HepG2 (cell line): ENCODE results near the gene POLE3. TPM values are rescaled to one million over a fixed set of nuclear protein-coding genes. Genes with fewer than 3 reads are reported as not detected.
"Not testable (repeated sequence)": the region's sequence is repeated elsewhere in the genome, so short reads cannot be mapped to it uniquely, and the experiment has no call there.

Experiments used
- HMGXB4 ChIP-seq, 2 experiments: sonication (generic) in 1 of 2; formaldehyde crosslinking in 1 of 2; IDR thresholded peaks; 2 replicates each; pipeline versions ENCODE4 v1.4.0 to v1.6.1; 2018 to 2020; ENCODE audit warnings: missing genetic modification reagents in 2 of 2, borderline replicate concordance in 1 of 2, low read depth in 1 of 2, mild to moderate bottlenecking in 1 of 2, missing biosample characterization in 1 of 2
- PPARG ChIP-seq: conservative IDR thresholded peaks from 2 replicates; pipeline ENCODE4 v1.6.1; 2016; ENCODE audit warnings: missing biosample characterization, missing genetic modification reagents
- TCF12 ChIP-seq, 2 experiments: fragments of 450-650 bp in 1 of 2; sonication (generic) in 1 of 2; formaldehyde crosslinking in 1 of 2; IDR thresholded peaks; 2 replicates each; pipeline versions ENCODE4 v1.6.1 to v1.8.0; 2017 to 2022; ENCODE audit warnings: antibody characterized with exemption in 1 of 2, mild to moderate bottlenecking in 1 of 2, missing genetic modification reagents in 1 of 2, moderate library complexity in 1 of 2
- ZBTB7B ChIP-seq: sonication (generic); formaldehyde crosslinking; IDR thresholded peaks from 2 replicates; pipeline ENCODE4 v1.4.0; 2020; ENCODE audit warnings: missing genetic modification reagents
- ZFX ChIP-seq: sonication (generic); formaldehyde crosslinking; IDR thresholded peaks from 2 replicates; pipeline ENCODE4 v1.4.0; 2020; ENCODE audit warnings: mild to moderate bottlenecking, low read depth, missing genetic modification reagents, moderate library complexity
- ZFY ChIP-seq: sonication (generic); formaldehyde crosslinking; IDR thresholded peaks from 2 replicates; pipeline ENCODE4 v1.4.0; 2020; ENCODE audit warnings: missing genetic modification reagents
- ZNF580 ChIP-seq: IDR thresholded peaks from 2 replicates; pipeline ENCODE4 v1.6.1; 2016; ENCODE audit warnings: low read depth, borderline replicate concordance
- ZNF609 ChIP-seq: sonication (generic); formaldehyde crosslinking; IDR thresholded peaks from 2 replicates; pipeline ENCODE4 v1.4.0; 2020; ENCODE audit warnings: mild to moderate bottlenecking, missing genetic modification reagents, borderline replicate concordance
- ZNF687 ChIP-seq: sonication (generic); formaldehyde crosslinking; IDR thresholded peaks from 2 replicates; pipeline ENCODE4 v1.5.1; 2020; ENCODE audit warnings: mild to moderate bottlenecking, missing genetic modification reagents, moderate library complexity
- polyA plus RNA-seq, 8 experiments: library from polyadenylated mRNA; depleted of rRNA in 3 of 8; stranded (reverse) in 7 of 8; unstranded in 1 of 8; fragments of >200 nt; fragmentation: Illumina TruSeq in 4 of 8; extraction: Trizol in 4 of 8; gene quantifications; 2 replicates each; pipeline versions ENCODE4 v1.2.1 to v1.2.3, GENCODE V29; 2011 to 2016; ENCODE audit warnings: low read depth in 4 of 8, missing spikeins in 1 of 8, mixed read lengths in 1 of 8; ENCODE audit not compliant: insufficient read depth in 1 of 8
- total RNA-seq, 5 experiments: library from RNA; depleted of rRNA; stranded (reverse); fragments of >200 nt; fragmentation: Illumina TruSeq; extraction: Trizol; gene quantifications; 2 replicates each; pipeline ENCODE4 v1.2.3, GENCODE V29; 2016; ENCODE audit warnings: low read depth in 1 of 5
- TF ChIP-seq, protein P1 (sequence below): sonication (generic); formaldehyde crosslinking; conservative IDR thresholded peaks from 2 replicates; pipeline ENCODE4 v1.4.0; 2020; ENCODE audit warnings: mild to moderate bottlenecking, missing genetic modification reagents, moderate library complexity

POLE3 gene
- total and polyA plus RNA-seq, 2 of the 13 experiments (the other 11 are each of a cell fraction or from before 2014, with no cell fraction given), result 36.0 to 77.2 TPM

DNA sequence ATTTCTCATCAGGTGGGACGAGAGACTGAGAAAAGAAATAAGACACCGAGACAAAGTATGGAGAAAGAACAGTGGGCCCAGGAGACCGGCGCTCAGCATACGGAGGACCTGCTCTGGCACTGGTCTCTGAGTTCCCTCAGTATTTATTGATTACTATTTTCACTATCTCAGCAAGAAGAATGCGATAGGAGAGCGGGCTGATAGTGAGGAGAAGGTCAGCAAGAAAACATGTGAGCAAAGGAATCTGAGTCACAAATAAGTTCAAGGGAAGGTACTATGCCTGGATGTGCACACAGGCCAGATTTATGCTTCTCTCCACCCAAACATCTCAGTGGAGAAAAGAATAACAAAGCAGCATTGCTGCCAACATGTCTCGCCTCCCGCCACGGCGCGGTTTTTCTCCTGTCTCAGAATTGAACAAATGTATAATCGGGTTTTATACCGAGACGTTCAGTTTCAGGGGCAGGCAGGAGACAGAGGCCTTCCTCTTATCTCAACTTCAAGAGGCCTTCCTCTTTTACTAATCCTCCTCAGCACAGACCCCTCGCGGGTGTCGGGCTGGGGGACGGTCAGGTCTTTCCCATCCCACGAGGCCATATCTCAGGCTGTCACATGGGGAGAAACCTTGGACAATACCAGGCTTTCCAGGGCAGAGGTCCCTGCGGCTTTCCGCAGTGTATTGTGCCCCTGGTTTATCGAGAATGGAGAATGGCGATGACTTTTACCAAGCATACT, 31.2 kb downstream of the POLE3 start (continued):
- TF ChIP-seq ZNF609 (CRISPR knock-in tag) (peak; percentile 41; the same call in 1 of the 2 replicates), HMGXB4 (CRISPR knock-in tag; IDR thresholded peaks at IDR 0.05; ENCODE audit: borderline replicate concordance in 1 of 2, low read depth in 1 of 2) (0 out of 4 replicates have a peak, but pooled peaks of 1 of the 2 experiments have one; percentile 24), ZNF580 (0 out of 2 replicates have a peak, but pooled peaks have one; percentile 16), TCF12 (CRISPR knock-in tag; IDR thresholded peaks at IDR 0.05) (0 out of 2 replicates have a peak, but pooled peaks have one; percentile 24), ZFX (CRISPR knock-in tag) (peak; percentile 43; the same call in 1 of the 2 replicates), ZBTB7B (CRISPR knock-in tag) (0 out of 2 replicates have a peak, but pooled peaks have one; percentile 1), ZFY (CRISPR knock-in tag) (peak; percentile 47), PPARG (CRISPR knock-in tag) (peak; percentile 74; the same call in 1 of the 2 replicates), ZNF687 (CRISPR knock-in tag) (peak; percentile 77)
- TF ChIP-seq, protein P1, sequence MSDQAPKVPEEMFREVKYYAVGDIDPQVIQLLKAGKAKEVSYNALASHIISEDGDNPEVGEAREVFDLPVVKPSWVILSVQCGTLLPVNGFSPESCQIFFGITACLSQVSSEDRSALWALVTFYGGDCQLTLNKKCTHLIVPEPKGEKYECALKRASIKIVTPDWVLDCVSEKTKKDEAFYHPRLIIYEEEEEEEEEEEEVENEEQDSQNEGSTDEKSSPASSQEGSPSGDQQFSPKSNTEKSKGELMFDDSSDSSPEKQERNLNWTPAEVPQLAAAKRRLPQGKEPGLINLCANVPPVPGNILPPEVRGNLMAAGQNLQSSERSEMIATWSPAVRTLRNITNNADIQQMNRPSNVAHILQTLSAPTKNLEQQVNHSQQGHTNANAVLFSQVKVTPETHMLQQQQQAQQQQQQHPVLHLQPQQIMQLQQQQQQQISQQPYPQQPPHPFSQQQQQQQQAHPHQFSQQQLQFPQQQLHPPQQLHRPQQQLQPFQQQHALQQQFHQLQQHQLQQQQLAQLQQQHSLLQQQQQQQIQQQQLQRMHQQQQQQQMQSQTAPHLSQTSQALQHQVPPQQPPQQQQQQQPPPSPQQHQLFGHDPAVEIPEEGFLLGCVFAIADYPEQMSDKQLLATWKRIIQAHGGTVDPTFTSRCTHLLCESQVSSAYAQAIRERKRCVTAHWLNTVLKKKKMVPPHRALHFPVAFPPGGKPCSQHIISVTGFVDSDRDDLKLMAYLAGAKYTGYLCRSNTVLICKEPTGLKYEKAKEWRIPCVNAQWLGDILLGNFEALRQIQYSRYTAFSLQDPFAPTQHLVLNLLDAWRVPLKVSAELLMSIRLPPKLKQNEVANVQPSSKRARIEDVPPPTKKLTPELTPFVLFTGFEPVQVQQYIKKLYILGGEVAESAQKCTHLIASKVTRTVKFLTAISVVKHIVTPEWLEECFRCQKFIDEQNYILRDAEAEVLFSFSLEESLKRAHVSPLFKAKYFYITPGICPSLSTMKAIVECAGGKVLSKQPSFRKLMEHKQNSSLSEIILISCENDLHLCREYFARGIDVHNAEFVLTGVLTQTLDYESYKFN, result peak; percentile 81
- not testable (repeated sequence) for TF ChIP-seq TCF12 (IDR thresholded peaks at IDR 0.05)
